HG03575 (cell line): ENCODE results near the gene IYD.

ENCODE experiments used
- ATAC-seq: cut with Tn5 transposase; IDR thresholded peaks from one replicate; pipeline ENCODE4 v1.9.1; 2021; ENCODE audit not compliant: unreplicated experiment, insufficient number of reproducible peaks, low FRiP score; ENCODE audit errors: extremely low read depth

The IYD gene, protein sequence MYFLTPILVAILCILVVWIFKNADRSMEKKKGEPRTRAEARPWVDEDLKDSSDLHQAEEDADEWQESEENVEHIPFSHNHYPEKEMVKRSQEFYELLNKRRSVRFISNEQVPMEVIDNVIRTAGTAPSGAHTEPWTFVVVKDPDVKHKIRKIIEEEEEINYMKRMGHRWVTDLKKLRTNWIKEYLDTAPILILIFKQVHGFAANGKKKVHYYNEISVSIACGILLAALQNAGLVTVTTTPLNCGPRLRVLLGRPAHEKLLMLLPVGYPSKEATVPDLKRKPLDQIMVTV

DNA sequence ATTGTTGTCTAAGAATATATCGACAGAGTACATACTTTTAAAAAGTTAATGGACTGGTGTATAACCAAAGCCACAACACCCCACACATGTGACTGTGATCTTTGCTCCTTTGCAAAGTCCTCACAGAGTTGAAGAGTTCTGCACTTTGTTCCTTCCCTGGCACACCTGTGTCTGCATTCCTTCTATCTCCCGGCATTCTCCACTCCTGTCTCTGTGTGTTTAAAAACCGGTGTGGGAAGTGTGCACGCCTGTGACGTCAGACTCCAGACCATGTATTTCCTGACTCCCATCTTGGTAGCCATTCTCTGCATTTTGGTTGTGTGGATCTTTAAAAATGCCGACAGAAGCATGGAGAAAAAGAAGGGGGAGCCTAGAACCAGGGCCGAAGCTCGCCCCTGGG lies at the start of gene IYD:
Gene IYD, plus strand, starts transcription at position 251 of the 400 bp plus-strand sequence. Its CDS starts 20 bp downstream, at position 271.
- ATAC-seq, result no peak

DNA sequence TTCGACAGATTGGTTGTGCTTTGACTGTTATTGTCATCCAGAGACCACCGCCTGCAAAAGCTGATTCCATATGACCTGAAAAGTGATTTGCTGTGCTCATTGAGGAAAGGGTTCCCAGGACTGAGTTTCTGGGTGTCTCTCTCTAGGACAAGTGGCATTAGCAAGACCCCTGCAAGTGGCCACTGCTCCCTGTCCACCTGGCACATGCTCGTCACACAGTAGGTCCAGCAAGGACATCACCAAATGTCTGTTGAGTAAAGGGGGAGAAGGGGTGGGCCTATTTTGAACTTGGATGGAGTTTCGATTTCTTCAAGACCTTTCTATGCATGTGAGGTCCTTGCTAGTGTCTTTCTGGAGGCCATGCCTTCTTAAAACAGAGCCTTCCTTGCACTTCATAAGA lies 48.9 kb upstream of the IYD start:
- no peak for ATAC-seq

DNA sequence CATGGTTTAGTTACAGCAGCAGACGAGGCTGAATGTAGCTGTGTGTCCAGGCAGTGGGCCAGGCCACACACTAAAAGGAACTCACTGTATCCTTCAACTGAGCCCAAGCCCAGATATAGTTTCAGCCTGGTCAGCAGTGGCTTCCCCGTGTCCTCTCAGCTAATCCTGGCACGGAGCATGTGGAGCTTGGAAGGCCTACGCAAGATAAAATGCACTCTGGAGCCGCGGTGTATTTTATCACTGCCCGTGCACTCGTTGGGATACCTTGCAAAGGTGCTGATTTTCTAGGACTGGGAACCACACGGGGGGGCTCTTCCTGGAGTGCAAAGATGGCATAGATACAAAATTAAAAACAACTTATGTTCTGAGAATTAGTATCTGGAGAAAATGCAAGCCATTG lies 48.4 kb upstream of the IYD start:
- ATAC-seq, result no peak

DNA sequence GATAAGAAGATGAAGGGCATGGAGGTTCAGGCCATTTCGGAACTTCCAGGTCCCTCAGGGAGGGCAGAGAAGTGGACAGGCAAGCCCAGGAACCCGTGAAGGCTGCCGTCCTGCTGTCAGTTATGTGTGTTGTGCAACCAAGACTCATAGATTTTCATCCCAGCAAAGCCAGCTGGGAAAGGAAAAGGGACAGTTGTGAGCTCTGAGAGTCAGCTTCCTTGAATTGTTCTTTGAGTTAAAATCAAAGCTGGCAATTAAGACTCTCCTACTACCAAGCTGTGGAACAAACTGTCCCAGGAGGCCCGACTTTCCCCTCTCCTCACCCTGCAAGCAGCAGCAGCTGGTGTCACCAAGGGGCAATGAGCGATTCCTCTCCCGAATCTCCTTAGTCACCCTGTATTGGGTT lies 46.3 kb upstream of the IYD start:
- no peak for ATAC-seq

DNA sequence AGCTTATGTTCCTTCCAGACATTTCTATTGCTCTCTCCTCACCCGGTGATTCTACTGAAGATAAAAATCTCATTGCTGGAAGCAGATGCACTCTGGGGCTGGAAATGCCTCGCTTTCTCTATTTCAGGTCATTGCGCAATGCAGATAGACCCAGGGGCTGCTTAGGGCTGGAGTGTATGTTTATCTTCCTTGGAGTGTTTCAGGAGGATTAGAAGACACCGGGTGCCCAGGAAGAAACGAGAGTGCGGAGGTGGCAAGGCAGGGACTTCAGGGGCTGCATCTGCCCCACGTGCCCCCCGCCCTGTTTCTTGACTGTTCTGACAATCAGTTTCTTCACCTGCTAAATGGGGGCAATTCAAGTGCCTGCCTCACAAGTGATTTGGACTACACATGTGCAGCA lies 45.6 kb upstream of the IYD start:
- ATAC-seq, result no peak

DNA sequence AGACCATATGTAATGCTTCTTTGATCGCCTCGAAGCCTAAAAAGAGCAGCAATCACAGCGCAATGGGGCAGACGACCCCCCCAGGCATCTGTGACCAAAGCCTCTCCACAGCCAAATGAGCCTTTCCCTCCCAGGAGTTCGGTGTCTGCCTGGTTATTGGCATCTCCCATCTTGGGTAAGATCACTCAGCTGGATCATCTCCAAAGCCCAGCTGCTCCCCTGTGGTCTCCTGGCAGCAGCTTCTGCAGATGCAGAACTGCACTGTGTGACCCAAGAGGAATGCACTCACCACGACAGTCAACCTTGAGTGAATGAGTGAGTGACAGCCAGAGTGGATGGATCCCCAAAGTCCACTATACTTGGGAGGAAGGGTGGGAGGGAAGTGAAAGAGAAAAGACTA lies 44.8 kb upstream of the IYD start:
- ATAC-seq, result no peak

DNA sequence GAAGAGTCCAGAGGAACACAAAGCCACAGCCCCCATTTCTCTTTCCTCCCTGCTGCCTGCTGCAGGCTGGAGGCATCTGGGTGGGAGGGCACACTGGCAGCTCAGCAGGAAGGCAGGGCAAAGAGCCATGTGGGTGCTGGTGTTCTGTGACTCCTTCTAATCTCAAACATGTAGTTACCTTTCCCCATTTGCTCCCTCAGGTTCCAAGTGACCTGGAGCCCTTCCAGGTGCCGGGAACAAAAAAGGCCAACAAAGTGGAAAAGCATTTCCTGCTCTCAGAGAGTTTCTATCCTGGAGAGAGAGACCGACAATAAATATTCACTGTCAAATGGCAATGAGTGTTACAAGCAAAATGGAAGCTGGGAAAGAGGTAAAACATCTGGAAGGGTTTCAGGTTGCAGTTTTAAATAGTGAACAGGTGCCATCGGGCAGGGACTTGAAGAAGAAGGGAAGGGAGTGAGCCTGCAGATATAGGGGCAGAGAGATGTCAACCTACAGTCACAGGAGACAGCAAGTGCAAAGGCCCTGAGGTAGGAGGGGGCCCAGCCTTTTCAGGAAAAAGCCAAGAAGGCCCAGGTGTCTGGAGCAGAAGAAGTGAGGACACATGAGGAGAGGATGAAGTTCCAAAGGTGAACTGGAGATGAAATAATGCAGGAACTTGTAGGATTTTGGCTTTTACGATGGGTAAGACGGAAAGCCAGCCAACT lies 43.6 kb upstream of the IYD start:
- no peak for ATAC-seq

DNA sequence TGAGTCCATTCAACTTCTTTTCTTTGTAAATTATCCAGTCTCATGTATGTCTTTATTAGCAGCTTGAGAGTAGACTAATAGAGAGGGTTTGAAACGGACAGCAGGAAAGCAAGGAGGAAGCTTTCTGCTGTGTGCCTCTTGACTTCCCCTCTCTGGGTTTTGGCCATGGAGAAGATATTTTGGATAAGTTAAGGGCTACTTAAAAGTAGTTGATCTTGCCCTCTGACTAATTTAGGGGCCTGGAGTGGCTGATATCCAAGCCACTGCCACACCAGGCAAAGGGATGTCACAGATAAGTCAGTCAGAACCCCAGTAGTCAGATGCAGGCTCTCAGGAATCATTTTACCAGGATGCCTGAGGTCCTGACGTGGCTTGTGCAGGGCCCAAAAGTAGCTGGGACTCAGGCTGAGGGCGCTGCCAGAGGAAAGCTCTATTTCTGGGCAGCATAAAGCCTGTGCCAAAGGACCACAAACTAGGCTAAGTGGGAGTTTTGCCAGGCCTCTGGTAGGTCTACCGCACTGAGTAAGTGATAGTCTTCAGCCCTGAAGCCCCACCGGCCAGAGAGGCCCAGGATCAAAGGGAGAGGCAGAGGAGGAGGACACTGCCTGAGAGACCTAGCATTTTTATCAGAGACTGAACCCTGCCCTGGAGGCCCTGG lies 41.6 kb upstream of the IYD start:
- no peak for ATAC-seq

DNA sequence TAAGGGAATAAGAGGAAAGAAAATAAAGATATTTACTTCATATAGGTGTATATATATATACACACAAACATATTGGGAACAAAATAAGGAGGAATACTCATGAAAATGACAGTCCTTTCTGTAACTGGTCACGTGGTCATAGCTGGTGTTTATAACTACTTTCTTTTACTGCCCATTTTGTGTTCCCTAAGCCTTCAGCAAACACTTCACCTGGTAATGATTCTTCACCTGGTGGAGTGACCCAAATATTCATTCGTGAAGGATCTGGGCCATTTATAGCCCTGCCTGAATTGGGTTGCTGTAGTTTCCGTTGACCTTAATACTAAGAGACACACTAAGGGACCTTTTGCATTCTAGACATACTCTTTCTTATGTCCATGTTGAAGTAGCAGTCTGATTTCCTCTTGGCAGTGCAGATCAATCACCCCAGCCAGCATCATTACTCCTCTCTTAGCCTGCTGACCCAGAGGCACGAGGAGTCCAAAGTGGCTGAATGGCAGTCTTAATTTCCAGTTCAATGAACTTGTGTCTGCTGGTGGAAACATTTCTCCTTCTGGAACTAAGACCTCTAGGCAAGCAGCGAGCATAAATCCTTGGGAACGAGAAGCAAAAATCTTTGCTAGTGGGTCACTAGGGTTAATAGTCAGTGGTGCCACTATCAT lies 39.9 kb upstream of the IYD start:
- no peak for ATAC-seq

DNA sequence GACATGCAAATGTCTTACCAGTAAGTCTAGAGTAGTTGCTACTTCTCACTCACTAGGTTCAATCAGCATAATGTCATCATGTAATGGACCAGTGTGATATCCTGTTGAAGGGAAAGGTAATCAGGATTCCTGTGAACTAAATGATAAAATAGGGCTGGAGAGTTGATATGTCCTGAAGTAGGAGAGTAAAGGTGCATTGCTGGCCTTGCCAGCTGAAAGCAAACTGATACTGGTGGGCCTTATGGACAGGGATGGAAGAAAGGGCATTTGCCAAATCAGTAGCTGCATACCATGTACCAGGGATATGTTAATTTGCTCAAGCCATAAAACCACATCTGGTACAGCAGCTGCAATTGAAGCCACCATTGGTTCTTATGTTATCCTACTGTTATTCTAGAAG lies 37.5 kb upstream of the IYD start:
- ATAC-seq, result no peak

DNA sequence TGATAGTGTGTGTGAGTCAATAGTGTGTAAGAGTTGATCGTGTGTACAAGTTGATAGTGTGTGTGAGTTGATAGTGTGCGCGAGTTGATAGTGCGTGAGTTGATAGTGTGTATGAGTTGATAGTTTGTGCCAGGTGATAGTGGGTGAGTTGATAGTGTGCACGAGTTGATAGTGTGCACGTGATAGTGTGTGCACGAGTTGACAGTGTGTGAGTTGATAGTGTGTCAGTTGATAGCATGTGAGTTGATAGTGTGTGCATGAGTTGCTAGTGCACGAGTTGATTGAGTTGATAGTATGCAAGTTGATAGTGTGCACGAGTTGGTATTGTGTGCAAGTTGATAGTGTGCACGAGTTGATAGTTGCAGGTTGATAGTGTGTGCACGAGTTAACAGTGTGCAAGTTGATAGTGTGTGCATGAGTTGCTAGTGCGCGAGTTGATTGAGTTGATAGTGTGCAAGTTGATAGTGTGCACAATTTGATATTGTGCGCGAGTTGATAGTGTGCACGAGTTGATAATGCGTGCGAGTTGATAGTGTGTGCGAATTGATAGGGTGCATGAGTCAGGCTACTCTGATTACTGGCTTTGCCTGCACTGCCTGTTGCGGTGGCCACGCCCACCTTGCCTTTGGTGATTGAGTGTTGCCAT lies 35.8 kb upstream of the IYD start:
- ATAC-seq, result no peak

DNA sequence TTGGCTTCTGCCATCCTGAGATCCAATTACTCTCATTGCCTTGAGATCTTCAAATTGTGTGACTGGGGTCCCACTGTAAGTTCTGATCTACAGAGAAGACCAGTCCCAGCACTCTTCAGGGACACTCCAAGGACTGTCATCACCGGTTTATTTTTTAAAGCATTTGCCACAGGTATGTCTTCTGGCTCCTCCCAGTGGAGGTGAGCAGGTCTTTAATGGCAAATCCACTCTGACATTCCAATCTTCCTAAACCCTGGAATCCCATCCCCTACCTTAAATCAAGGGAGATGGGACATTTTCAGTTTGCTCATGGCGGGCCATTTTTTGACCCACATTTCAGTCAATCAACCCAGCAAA lies 35.2 kb upstream of the IYD start:
- no peak for ATAC-seq

DNA sequence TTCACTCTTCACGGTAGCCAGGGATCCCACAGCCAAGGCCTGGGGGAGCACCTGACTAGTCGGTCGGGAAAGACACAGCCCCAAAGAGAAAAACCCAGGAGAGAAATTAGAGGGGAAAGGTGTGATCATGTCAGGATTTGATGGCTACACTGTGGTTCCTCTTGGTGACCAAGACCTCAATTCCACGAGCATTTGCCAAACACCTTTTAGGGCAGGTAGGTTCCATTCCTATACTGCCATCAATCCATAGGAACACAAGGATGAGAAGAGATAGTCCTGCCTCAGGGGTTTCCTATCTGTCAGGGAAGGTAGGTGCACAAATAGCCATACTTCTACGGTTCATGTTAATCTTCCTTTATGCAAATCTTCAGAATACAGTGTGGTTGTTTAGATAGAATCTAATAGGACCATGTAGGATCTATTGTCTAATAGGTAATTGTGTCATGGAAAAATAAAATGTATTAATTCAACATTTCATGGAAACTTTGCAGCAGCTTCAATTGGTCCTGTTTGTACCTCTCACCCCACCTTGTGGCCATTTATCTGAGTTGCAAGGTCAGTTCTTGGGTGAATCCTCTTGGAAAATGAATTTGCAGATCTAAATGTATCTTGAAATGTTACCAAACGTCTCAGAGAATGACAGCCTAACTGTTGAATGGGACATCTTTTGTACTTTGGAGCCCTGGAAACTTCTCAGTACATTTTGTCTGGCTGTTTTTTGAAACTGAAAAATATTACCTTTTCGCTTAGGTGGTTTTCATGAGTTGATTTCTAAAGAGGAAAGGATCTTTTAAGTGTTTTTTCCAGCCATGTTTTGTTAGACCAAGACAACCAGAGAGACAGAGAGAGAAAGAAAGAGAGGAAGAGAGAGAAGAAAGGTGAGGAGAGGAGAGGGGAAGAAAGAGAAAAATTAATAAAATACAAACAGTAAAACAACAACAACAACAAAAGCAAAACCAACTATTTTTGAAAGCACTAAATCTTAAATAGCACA lies 33.7 kb upstream of the IYD start:
- ATAC-seq, result no peak

DNA sequence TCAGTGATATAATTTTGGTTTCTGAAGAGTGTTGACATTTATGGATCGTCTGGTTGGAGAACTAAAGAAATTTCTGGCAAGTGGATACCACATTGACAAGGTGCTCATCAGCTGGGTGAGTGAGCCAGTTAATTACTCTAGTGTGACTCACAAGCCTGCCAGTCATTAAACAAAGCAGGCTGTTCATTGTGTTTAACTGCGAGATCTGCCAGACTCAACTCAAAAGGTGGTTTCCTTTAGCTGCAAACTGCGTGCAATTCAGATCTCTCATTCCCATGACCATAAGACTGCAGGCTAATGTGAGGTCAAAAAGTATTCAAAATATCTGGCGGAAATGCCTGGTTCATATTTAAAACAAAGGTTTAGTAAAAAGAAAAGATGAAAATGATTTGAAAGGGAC lies 32.5 kb upstream of the IYD start:
- no peak for ATAC-seq

DNA sequence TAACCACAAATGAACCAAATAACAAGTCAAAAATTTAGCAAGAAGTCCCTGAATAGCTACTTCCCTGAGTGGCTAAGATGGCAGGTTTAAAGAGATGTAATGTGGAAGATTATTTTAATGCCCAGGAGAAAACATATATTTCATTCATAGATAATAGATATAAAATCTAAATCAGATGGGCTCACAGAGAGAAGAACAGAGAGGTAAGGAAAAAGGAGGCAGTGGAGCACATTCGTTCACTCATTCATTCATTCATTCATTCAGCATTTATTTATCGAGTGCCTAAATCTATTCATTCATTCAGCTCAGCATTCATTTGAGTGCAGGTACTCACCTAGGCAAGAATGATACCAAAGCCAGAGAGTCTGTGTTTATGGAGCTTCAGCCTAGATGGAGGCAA lies 32.1 kb upstream of the IYD start:
- ATAC-seq, result no peak

DNA sequence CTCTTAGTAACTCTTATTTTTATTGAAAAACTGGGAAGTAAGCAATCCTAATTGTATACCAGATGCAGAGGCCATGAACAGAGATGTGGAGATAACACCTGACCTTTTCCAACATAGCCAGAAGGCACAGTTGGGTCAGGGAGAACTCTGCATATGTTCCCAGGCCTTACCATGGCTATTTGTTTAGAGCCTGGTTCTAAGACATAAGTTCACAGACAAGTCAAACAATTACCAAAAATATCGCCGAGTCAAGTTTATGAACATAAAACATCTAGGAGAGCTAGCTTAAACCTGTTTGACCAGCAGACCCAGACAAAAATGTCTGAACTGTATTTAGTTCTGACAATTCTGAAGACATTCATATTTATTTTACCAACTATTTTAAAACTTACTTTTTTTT lies 26.7 kb upstream of the IYD start:
- ATAC-seq, result no peak

DNA sequence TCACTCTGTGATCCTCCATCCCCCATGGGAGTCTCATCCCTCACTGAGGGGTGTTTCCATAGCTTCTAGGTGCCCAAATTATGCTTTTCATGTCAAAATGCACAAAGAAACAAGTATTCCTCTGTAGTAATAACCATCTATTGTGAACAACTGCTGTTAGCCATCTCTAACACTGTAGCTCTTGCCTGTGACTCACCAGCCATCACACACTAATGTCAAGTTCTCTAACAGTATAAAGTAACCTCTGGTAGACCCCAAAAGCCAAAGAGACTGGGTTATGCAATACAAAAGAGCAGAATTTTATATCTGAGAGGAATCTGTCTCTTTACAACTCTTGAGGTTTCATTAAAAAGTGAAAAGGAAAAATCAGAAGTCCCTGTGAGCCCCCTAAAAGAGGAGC lies 25.4 kb upstream of the IYD start:
- ATAC-seq, result no peak

DNA sequence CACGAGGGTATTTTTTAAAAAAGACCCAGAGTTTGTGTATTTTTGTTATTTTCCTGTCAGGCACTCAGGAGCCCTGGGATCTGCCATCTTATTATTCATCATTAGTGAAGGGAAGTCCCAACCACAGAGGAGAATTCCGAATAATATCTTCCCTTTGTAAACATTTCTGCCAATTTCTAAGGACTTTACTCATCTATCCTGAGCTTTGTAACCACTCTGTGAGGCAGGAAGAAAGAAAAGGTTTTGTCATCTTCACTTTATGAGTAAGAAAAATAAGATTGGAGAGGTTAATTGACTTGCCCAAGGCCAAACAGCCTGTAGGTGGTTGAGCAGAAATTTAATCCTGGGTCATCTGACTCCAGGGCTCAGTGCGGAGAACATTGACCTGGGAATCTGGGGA lies 23.0 kb upstream of the IYD start:
- ATAC-seq, result no peak
